Spleen (tissue), 3 donors: ENCODE measurements around the gene MIEF1.

Experiments
- POLR2A ChIP-seq, 3 donors: fragments of 450-650 bp; IDR thresholded peaks; one replicate each; pipeline ENCODE4 v1.5.1; 2017; ENCODE audit warnings: antibody characterized with exemption in 3 of 3, mild to moderate bottlenecking in 1 of 3
- POLR2AphosphoS5 ChIP-seq, 3 donors: sonication (generic); formaldehyde crosslinking; IDR thresholded peaks; one replicate each; pipeline ENCODE4 v1.5.1; 2017; ENCODE audit warnings: antibody characterized with exemption in 3 of 3

DNA sequence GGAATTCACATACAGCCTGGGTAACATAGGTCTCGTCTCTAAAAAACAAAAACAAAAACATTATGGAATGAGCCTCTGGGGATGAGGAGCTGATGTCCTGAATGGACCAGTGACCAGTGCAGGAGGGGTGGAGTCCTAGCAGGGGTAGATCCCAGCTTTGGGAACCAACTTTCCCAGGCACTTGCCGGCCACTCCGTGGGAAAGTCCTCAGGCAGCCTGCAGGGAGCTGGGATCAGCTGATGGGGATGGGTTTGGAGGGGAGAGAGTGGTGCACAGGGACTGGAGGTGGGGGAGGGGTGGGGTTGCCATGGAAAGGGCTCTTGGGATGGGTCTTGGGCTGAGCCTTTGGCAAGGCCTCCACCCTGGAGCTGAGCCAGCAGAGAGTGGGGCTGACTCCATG lies 26.2 kb upstream of the MIEF1 start:
- TF ChIP-seq POLR2A (IDR thresholded peaks at IDR 0.05) (no peak), POLR2AphosphoS5 (IDR thresholded peaks at IDR 0.05) (no peak)
